BLaER1 treated with 17β-estradiol and CSF1 and Interleukin-3, amounts not matched to agents 10 nM and 100 nM (cell line): Measurements from ENCODE around the gene SH2D4B.

ENCODE experiments used
- H3K27ac ChIP-seq, 11 experiments: shearing (Covaris generic); formaldehyde crosslinking; 2 replicates each; pipeline ENCODE4 v1.8.1; 2022
- H3K27me3 ChIP-seq, 11 experiments: shearing (Covaris generic); formaldehyde crosslinking; 2 replicates each; pipeline ENCODE4 v1.8.1; 2022
- H3K36me3 ChIP-seq, 11 experiments: shearing (Covaris generic); formaldehyde crosslinking; 2 replicates each; pipeline ENCODE4 v1.8.1; 2022
- H3K4me1 ChIP-seq, 10 experiments: shearing (Covaris generic); formaldehyde crosslinking; 2 replicates each; pipeline ENCODE4 v1.8.1; 2022
- H3K4me2 ChIP-seq, 11 experiments: shearing (Covaris generic); formaldehyde crosslinking; 2 replicates each; pipeline ENCODE4 v1.8.1; 2022
- H3K4me3 ChIP-seq, 10 experiments: shearing (Covaris generic); formaldehyde crosslinking; 2 replicates each; pipeline ENCODE4 v1.8.1; 2022
- H3K9ac ChIP-seq, 11 experiments: shearing (Covaris generic); formaldehyde crosslinking; 2 replicates each; pipeline ENCODE4 v1.8.1; 2022
- H3K9me3 ChIP-seq, 11 experiments: shearing (Covaris generic); formaldehyde crosslinking; replicated peaks in 1 of 11; 2 replicates each; pipeline ENCODE4 v1.8.1; 2022
- H4K20me1 ChIP-seq, 11 experiments: shearing (Covaris generic); formaldehyde crosslinking; 2 replicates each; pipeline ENCODE4 v1.8.1; 2022
- Cebpa-rat ChIP-seq, 11 experiments: shearing (Covaris generic); IDR thresholded peaks; 2 replicates each; pipeline ENCODE4 v1.8.1; 2022

Gene SH2D4B

GRCh38 chr10:80537736-80538480 lies at the start of gene SH2D4B:
Gene SH2D4B, plus strand, starts transcription at chr10:80537902. Its CDS starts 430 bp downstream, at chr10:80538332.
- Histone ChIP-seq H3K27ac (peak within 1 kb of the TSS; percentile 83 to 97 (median 95); a peak in 21 of 22 replicates), H3K9me3 (peaks cover 0 to 4% (median 2%) of the 10 kb centered on the region in 11 experiments; a peak in 15 of 22 replicates), H4K20me1 (no peaks in the 10 kb centered on the region), H3K9ac (peak within 1 kb of the TSS in 10 of 11 experiments; percentile 88 to 92 (median 91); a peak in 20 of 22 replicates), H3K27me3 (peaks cover 0 to 23% (median 0%) of the 10 kb centered on the region in 11 experiments; a peak in 3 of 22 replicates), H3K4me2 (peak within 1 kb of the TSS; percentile 94 to 100 (median 98)), H3K4me1 (peaks cover 63 to 75% (median 71%) of the 10 kb centered on the region in 10 experiments), H3K4me3 (peak within 1 kb of the TSS; percentile 59 to 83 (median 71); a peak in 19 of 20 replicates), H3K36me3 (peaks cover 0 to 6% (median under 1%) of the 10 kb centered on the region in 11 experiments; a peak in 7 of 22 replicates)
- TF ChIP-seq Cebpa-rat (IDR thresholded peaks at IDR 0.05): no peak

- Histone ChIP-seq H4K20me1 (peaks cover 0 to 35% (median 7%) of the 10 kb centered on the region in 11 experiments; a peak in 9 of 22 replicates), H3K9me3 (0 out of 22 replicates have a peak, but pooled peaks cover 0 to 3% (median 0%) of the 10 kb centered on the region in 11 experiments), H3K4me2 (peak overlapping the region; percentile 90 to 99 (median 94)), H3K36me3 (peaks cover 44 to 75% (median 53%) of the 10 kb centered on the region in 11 experiments), H3K4me3 (peak overlapping the region in 5 of 10 experiments; percentile 3 to 62 (median 47); a peak in 7 of 20 replicates), H3K4me1 (peaks cover 100% of the 10 kb centered on the region in 10 experiments), H3K27me3 (no peaks in the 10 kb centered on the region), H3K27ac (peak overlapping the region; percentile 81 to 97 (median 92); a peak in 21 of 22 replicates), H3K9ac (peak overlapping the region; percentile 54 to 79 (median 73); a peak in 16 of 22 replicates)
- no peak for TF ChIP-seq Cebpa-rat (IDR thresholded peaks at IDR 0.05)
These were observed 49.1 kb upstream of the SH2D4B start for GRCh38 chr10:80488539-80489066.

GRCh38 chr10:80489371-80490112 lies 48.2 kb upstream of the SH2D4B start:
- H4K20me1 ChIP-seq: peaks cover 0 to 29% (median 0%) of the 10 kb centered on the region in 11 experiments; a peak in 7 of 22 replicates
- 0 out of 22 replicates have a peak, but pooled peaks cover 0 to 3% (median 0%) of the 10 kb centered on the region in 11 experiments for H3K9me3 ChIP-seq
- no peak for TF ChIP-seq Cebpa-rat (IDR thresholded peaks at IDR 0.05)
- H3K27me3 ChIP-seq: no peaks in the 10 kb centered on the region
- peak overlapping the region; percentile 90 to 99 (median 94); a peak in 21 of 22 replicates for H3K4me2 ChIP-seq
- H3K4me1 ChIP-seq: peaks cover 100% of the 10 kb centered on the region in 10 experiments
- peak overlapping the region in 5 of 10 experiments; percentile 3 to 62 (median 27); a peak in 6 of 20 replicates for H3K4me3 ChIP-seq
- peaks cover 48 to 73% (median 57%) of the 10 kb centered on the region in 11 experiments for H3K36me3 ChIP-seq
- peak overlapping the region in 10 of 11 experiments; percentile 45 to 79 (median 66); a peak in 16 of 22 replicates for H3K9ac ChIP-seq
- H3K27ac ChIP-seq: peak overlapping the region; percentile 81 to 97 (median 92)

GRCh38 chr10:80491251-80492102 lies 46.2 kb upstream of the SH2D4B start:
- Histone ChIP-seq H3K27me3 (no peaks in the 10 kb centered on the region), H3K36me3 (peaks cover 66 to 87% (median 76%) of the 10 kb centered on the region in 11 experiments), H3K9ac (peak overlapping the region; percentile 59 to 79 (median 70); a peak in 21 of 22 replicates), H3K4me3 (peak overlapping the region in 9 of 10 experiments; percentile 1 to 53 (median 27); a peak in 12 of 20 replicates), H4K20me1 (peaks cover 0 to 15% (median 0%) of the 10 kb centered on the region in 11 experiments; a peak in 6 of 22 replicates), H3K27ac (peak overlapping the region; percentile 81 to 97 (median 92)), H3K4me1 (peaks cover 91 to 100% (median 100%) of the 10 kb centered on the region in 10 experiments), H3K9me3 (peaks cover 0 to 20% (median 5%) of the 10 kb centered on the region in 11 experiments; a peak in 12 of 22 replicates), H3K4me2 (peak overlapping the region; percentile 90 to 99 (median 94))
- TF ChIP-seq Cebpa-rat (IDR thresholded peaks at IDR 0.05): peak; percentile 47 to 90 (median 81); a peak in 17 of 22 replicates

GRCh38 chr10:80492848-80493521 lies 44.7 kb upstream of the SH2D4B start:
- Histone ChIP-seq H3K4me3 (peak overlapping the region in 6 of 10 experiments; percentile 9 to 53 (median 47); a peak in 11 of 20 replicates), H3K9me3 (peaks cover 0 to 22% (median 6%) of the 10 kb centered on the region in 11 experiments; a peak in 12 of 22 replicates), H3K4me1 (peaks cover 90 to 100% (median 100%) of the 10 kb centered on the region in 10 experiments), H3K27ac (peak overlapping the region; percentile 81 to 97 (median 92)), H3K9ac (peak overlapping the region; percentile 55 to 79 (median 66); a peak in 20 of 22 replicates), H3K4me2 (peak overlapping the region; percentile 90 to 99 (median 94)), H4K20me1 (peaks cover 0 to 8% (median 0%) of the 10 kb centered on the region in 11 experiments; a peak in 6 of 22 replicates), H3K27me3 (no peaks in the 10 kb centered on the region), H3K36me3 (peaks cover 67 to 94% (median 82%) of the 10 kb centered on the region in 11 experiments)
- no peak for TF ChIP-seq Cebpa-rat (IDR thresholded peaks at IDR 0.05)

- H3K4me1 ChIP-seq: peaks cover 90 to 100% (median 100%) of the 10 kb centered on the region in 10 experiments
- H3K4me2 ChIP-seq: peak overlapping the region; percentile 90 to 99 (median 94)
- peak overlapping the region; percentile 55 to 79 (median 66); a peak in 21 of 22 replicates for H3K9ac ChIP-seq
- H3K9me3 ChIP-seq: peaks cover 0 to 22% (median 6%) of the 10 kb centered on the region in 11 experiments; a peak in 12 of 22 replicates
- H4K20me1 ChIP-seq: peaks cover 0 to 8% (median 0%) of the 10 kb centered on the region in 11 experiments; a peak in 5 of 22 replicates
- H3K36me3 ChIP-seq: peaks cover 63 to 93% (median 79%) of the 10 kb centered on the region in 11 experiments
- peak overlapping the region in 7 of 10 experiments; percentile 20 to 53 (median 46); a peak in 13 of 20 replicates for H3K4me3 ChIP-seq
- peak overlapping the region; percentile 81 to 97 (median 92) for H3K27ac ChIP-seq
- TF ChIP-seq Cebpa-rat (IDR thresholded peaks at IDR 0.05): peak in 1 of 11 experiments; percentile 24; a peak in 1 of 22 replicates
- H3K27me3 ChIP-seq: no peaks in the 10 kb centered on the region
These were observed 44.1 kb upstream of the SH2D4B start for GRCh38 chr10:80493522-80494051.
